GM18502 (cell line): ENCODE measurements around the gene GTF2IRD1.
"Not testable (repeated sequence)": the region's sequence is repeated elsewhere in the genome, so short reads cannot be mapped to it uniquely, and the experiment has no call there.

ENCODE experiments used
- ATAC-seq: cut with Tn5 transposase; IDR thresholded peaks from one replicate; pipeline ENCODE4 v1.9.1; 2021; ENCODE audit warnings: mild to moderate bottlenecking; ENCODE audit not compliant: unreplicated experiment, poor library complexity

The GTF2IRD1 gene

GRCh38 chr7:74507538-74508319, 54.0 kb downstream of the GTF2IRD1 start:
- ATAC-seq = no peak

- not testable (repeated sequence) for ATAC-seq
Observed at GRCh38 chr7:74509453-74509852, 55.7 kb downstream of the GTF2IRD1 start.

GRCh38 chr7:74511345-74511744, 57.6 kb downstream of the GTF2IRD1 start:
- no peak for ATAC-seq

GRCh38 chr7:74512762-74513161, 59.1 kb downstream of the GTF2IRD1 start:
- ATAC-seq = no peak

DNA sequence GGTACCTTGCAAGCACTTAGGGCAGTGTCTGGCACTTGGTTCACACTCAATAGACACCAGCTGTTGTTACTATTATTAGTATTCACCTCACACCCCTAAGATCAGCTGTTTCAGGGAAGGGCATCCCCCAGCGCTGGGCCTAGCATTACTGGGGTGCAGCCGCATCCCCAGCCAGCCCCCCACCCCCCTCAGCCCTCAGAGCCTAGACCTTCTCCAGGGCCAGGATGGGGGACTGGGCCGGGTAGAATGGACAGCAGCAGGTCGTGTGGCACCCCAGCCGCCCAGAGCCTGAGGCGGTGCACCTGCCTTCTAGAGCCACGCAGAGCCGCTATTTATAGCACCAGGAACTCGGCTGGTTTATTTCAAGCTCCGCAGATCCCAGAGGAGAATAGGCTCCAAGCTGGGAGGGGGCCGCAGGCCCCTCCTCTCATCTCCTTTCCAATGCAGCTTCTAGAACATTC, 60.5 kb downstream of the GTF2IRD1 start:
- ATAC-seq = no peak

GRCh38 chr7:74515276-74515675, 61.6 kb downstream of the GTF2IRD1 start:
- no peak for ATAC-seq

DNA sequence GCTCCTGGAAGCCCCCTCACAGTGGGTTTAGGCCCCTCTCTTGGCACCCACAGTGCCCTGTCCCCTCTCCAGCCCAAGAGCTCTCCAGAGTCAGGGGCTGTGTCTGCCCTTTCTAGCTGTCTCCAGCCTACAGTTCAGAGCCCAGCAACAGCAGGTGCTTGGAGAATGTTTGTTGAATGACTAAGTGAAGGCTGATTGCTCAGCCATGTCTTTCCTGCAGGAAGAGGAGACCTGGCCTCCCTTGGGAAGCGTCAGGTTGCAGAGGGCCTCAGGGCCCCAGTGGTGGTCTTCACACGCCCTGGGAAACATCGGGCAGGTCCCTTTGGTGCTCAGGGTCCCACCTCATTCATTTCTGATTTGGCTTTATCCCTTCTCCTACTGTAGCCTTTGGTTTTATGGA, 62.5 kb downstream of the GTF2IRD1 start:
- ATAC-seq = no peak

- no peak for ATAC-seq
Observed at GRCh38 chr7:74518041-74518440, 64.3 kb downstream of the GTF2IRD1 start.

GRCh38 chr7:74518654-74519053, 64.9 kb downstream of the GTF2IRD1 start:
- no peak for ATAC-seq

DNA sequence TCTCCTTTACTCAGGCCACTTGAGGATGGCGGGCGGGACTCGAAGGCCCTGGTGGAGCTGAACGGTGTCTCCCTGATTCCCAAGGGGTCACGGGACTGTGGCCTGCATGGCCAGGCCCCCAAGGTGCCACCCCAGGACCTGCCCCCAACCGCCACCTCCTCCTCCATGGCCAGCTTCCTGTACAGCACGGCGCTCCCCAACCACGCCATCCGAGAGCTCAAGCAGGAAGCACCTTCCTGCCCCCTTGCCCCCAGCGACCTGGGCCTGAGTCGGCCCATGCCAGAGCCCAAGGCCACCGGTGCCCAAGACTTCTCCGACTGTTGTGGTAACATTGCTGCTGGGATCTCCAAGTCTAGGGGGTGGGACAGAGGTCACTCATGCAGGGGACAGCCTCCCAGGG, 65.7 kb downstream of the GTF2IRD1 start:
- no peak for ATAC-seq

GRCh38 chr7:74521855-74522254, 68.1 kb downstream of the GTF2IRD1 start:
- no peak for ATAC-seq

- no peak for ATAC-seq
Observed at GRCh38 chr7:74522281-74522905, 68.7 kb downstream of the GTF2IRD1 start.

DNA sequence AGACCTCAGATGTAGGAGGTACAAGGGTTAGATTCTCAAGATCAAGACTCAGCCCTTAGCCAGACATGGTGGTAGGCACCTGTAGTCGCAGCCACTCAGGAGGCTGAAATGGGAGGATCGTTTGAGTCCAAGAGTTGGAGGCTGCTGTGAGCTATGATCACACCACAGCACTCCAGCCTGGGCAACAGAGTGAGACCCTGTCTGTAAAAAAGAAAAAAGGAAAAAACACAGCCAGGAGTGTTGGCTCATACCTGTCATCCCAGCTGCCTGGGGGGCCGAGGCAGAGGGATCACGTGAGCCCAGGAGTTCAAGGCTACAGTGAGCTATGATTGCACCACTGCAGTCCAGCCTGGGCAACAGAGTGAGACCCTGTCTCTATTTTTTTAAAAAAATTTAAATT, 69.3 kb downstream of the GTF2IRD1 start:
- ATAC-seq = no peak

GRCh38 chr7:74525140-74525539, 71.4 kb downstream of the GTF2IRD1 start:
- ATAC-seq = no peak

DNA sequence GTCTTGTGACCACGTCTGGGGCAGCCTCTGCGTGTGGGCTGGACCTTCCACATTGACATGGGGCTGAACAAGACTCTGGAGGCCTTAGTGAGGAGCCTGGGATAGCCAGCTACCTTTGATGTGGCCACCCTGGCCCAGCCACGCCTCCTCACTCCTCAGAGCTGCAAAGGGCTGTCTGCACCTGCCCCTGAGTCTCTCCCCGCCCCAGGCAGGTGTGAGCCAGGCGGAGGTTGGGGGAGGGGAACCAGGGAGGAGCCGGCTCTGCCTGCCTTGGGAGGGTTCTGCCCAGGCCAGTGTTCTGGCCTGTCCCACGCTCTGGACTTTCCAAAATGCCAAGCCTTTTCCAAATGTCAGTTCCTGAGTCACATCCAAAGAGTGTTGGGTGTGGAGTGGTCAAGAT, 72.2 kb downstream of the GTF2IRD1 start:
- no peak for ATAC-seq

- ATAC-seq = no peak
Observed at GRCh38 chr7:74526780-74527179, 73.1 kb downstream of the GTF2IRD1 start.

DNA sequence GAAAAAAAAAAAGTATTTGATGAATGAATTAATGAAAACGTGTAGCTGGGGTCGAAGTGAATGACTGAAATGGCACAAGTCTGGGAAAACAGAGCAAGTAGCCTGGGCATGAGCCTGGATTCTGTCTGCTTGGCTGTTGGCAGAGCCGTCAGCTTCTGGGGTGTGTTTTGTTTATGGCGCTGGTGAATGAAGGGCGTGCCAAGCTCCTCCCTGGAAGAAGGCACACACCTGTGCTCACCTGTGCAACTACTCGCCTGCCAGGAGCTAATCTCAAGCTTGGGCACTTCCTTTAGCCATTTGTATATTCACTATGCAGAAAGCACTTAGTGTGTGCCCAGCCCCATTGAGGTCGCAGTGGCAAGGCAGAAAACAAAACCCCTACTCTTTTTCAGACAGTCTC, 74.1 kb downstream of the GTF2IRD1 start:
- ATAC-seq = no peak

DNA sequence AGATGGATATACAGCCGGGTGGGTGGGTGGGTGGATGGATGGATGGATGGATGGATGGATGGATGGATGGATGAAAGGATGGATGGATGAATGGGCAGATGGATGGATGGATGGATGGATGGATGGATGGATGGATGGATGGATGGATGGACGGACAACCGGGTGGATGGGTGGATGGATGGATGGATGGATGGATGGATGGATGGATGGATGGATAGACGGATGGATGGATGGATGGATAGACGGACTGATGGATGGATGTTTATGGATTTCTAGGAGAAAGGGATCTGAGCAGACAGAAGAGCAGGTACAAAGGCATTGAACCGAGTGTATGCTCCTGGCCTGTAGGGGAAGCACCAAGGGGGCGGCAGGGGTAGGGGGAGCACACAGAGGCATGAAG, 75.1 kb downstream of the GTF2IRD1 start:
- ATAC-seq = not testable (repeated sequence)

GRCh38 chr7:74535951-74536356, 82.2 kb downstream of the GTF2IRD1 start:
- no peak for ATAC-seq

GRCh38 chr7:74541937-74542336, 88.2 kb downstream of the GTF2IRD1 start:
- not testable (repeated sequence) for ATAC-seq

DNA sequence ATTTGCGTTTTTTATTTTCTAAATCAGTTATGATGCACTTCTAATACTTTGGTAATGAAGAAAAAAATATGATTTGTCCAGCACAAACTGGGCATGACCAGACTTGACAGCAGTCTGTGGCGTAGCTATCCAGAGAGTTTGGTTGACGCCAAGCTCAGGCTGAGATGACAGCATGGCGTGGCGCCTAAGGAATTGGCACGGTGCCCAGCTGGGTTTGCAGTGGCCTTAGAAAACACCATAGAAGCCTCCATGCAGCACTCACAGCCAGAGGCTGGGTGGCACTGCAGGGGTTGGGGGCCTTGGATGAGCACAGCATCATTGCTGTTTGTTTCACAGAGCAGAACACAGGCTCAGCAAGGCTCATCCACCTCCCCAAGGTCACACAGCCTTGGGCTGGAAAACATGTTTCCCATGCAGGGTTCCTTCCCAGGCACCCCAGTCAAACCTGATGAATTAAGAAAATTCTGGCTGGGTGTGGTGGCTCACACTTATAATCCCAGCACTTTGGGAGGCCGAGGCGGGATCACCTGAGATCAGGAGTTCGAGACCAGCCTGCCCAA, 88.9 kb downstream of the GTF2IRD1 start:
- ATAC-seq = no peak
